ENCODE measurements around the gene GMPS.

GMPS gene

GRCh38 chr3:155891321-155891720 lies 20.9 kb downstream of the GMPS start:
- no peaks in the 10 kb centered on the region for H3K36me3 ChIP-seq (ENCODE audit: control insufficient read depth, insufficient read depth, low read length)
- no peak for DNase-seq (ENCODE audit: low read depth, low spot score)

GRCh38 chr3:155895379-155895900 lies 25.0 kb downstream of the GMPS start:
- WGBS (ENCODE audit: insufficient coverage, insufficient read length), result no CpG with 5 or more reads among the region's 7 CpGs
- no peak overlapping the region for H3K27ac ChIP-seq (ENCODE audit: low read length)
- no peaks in the 10 kb centered on the region for H3K9me3 ChIP-seq (ENCODE audit: control insufficient read depth, insufficient read depth, low read length)
- DNase-seq (ENCODE audit: low read depth, low spot score), result no peak
- H3K36me3 ChIP-seq (ENCODE audit: control insufficient read depth, insufficient read depth, low read length), result peaks cover 4% of the 10 kb centered on the region; the same call in 1 of the 2 replicates
- H3K27me3 ChIP-seq (ENCODE audit: control insufficient read depth, insufficient read depth, low read length), result no peaks in the 10 kb centered on the region
- H3K4me1 ChIP-seq (ENCODE audit: control insufficient read depth, insufficient read depth, low read length), result no peaks in the 10 kb centered on the region
- H3K4me3 ChIP-seq (ENCODE audit: low read length), result no peak overlapping the region

More at GRCh38 chr3:155891321-155891720, 20.9 kb downstream of the GMPS start:
- no peak overlapping the region for H3K27ac ChIP-seq (ENCODE audit: low read length)
- H3K4me1 ChIP-seq (ENCODE audit: control insufficient read depth, insufficient read depth, low read length), result no peaks in the 10 kb centered on the region
- no peaks in the 10 kb centered on the region for H3K27me3 ChIP-seq (ENCODE audit: control insufficient read depth, insufficient read depth, low read length)
- H3K4me3 ChIP-seq (ENCODE audit: low read length), result no peak overlapping the region
- H3K9me3 ChIP-seq (ENCODE audit: control insufficient read depth, insufficient read depth, low read length), result no peaks in the 10 kb centered on the region
- WGBS (ENCODE audit: insufficient coverage, insufficient read length), result no CpG with 5 or more reads among the region's 5 CpGs

- no peaks in the 10 kb centered on the region for H3K27me3 ChIP-seq (ENCODE audit: control insufficient read depth, insufficient read depth, low read length)
- peaks cover 2% of the 10 kb centered on the region; the same call in 1 of the 2 replicates for H3K36me3 ChIP-seq (ENCODE audit: control insufficient read depth, insufficient read depth, low read length)
- no peak for DNase-seq (ENCODE audit: low read depth, low spot score)
- H3K27ac ChIP-seq (ENCODE audit: low read length), result no peak overlapping the region
- WGBS (ENCODE audit: insufficient coverage, insufficient read length), result no CpG with 5 or more reads among the region's 1 CpG
- H3K4me1 ChIP-seq (ENCODE audit: control insufficient read depth, insufficient read depth, low read length), result no peaks in the 10 kb centered on the region
- no peaks in the 10 kb centered on the region for H3K9me3 ChIP-seq (ENCODE audit: control insufficient read depth, insufficient read depth, low read length)
- no peak overlapping the region for H3K4me3 ChIP-seq (ENCODE audit: low read length)
Measured at GRCh38 chr3:155906900-155907299, 36.5 kb downstream of the GMPS start.

GRCh38 chr3:155908086-155908485 lies 37.6 kb downstream of the GMPS start:
- Histone ChIP-seq H3K27me3 (ENCODE audit: control insufficient read depth, insufficient read depth, low read length) (no peaks in the 10 kb centered on the region), H3K36me3 (ENCODE audit: control insufficient read depth, insufficient read depth, low read length) (peaks cover 2% of the 10 kb centered on the region; the same call in 1 of the 2 replicates), H3K9me3 (ENCODE audit: control insufficient read depth, insufficient read depth, low read length) (no peaks in the 10 kb centered on the region), H3K27ac (ENCODE audit: low read length) (no peak overlapping the region), H3K4me1 (ENCODE audit: control insufficient read depth, insufficient read depth, low read length) (no peaks in the 10 kb centered on the region), H3K4me3 (ENCODE audit: low read length) (no peak overlapping the region)
- no peak for DNase-seq (ENCODE audit: low read depth, low spot score)
- WGBS (ENCODE audit: insufficient coverage, insufficient read length), result no CpG with 5 or more reads among the region's 4 CpGs

- Histone ChIP-seq H3K27me3 (ENCODE audit: control insufficient read depth, insufficient read depth, low read length) (no peaks in the 10 kb centered on the region), H3K36me3 (ENCODE audit: control insufficient read depth, insufficient read depth, low read length) (peaks cover 2% of the 10 kb centered on the region; the same call in 1 of the 2 replicates), H3K4me1 (ENCODE audit: control insufficient read depth, insufficient read depth, low read length) (no peaks in the 10 kb centered on the region), H3K27ac (ENCODE audit: low read length) (no peak overlapping the region), H3K4me3 (ENCODE audit: low read length) (no peak overlapping the region), H3K9me3 (ENCODE audit: control insufficient read depth, insufficient read depth, low read length) (no peaks in the 10 kb centered on the region)
- DNase-seq (ENCODE audit: low read depth, low spot score), result no peak
Measured at GRCh38 chr3:155908605-155909004, 38.2 kb downstream of the GMPS start.

GRCh38 chr3:155912090-155912489 lies 41.6 kb downstream of the GMPS start:
- H3K4me3 ChIP-seq (ENCODE audit: low read length), result no peak overlapping the region
- H3K27ac ChIP-seq (ENCODE audit: low read length), result no peak overlapping the region
- peaks cover 4% of the 10 kb centered on the region; the same call in 1 of the 2 replicates for H3K36me3 ChIP-seq (ENCODE audit: control insufficient read depth, insufficient read depth, low read length)
- no peaks in the 10 kb centered on the region for H3K9me3 ChIP-seq (ENCODE audit: control insufficient read depth, insufficient read depth, low read length)
- no peaks in the 10 kb centered on the region for H3K27me3 ChIP-seq (ENCODE audit: control insufficient read depth, insufficient read depth, low read length)
- H3K4me1 ChIP-seq (ENCODE audit: control insufficient read depth, insufficient read depth, low read length), result no peaks in the 10 kb centered on the region
- DNase-seq (ENCODE audit: low read depth, low spot score), result no peak

- Histone ChIP-seq H3K27me3 (ENCODE audit: control insufficient read depth, insufficient read depth, low read length) (no peaks in the 10 kb centered on the region), H3K4me1 (ENCODE audit: control insufficient read depth, insufficient read depth, low read length) (no peaks in the 10 kb centered on the region), H3K4me3 (ENCODE audit: low read length) (no peak overlapping the region), H3K9me3 (ENCODE audit: control insufficient read depth, insufficient read depth, low read length) (no peaks in the 10 kb centered on the region), H3K36me3 (ENCODE audit: control insufficient read depth, insufficient read depth, low read length) (peaks cover 4% of the 10 kb centered on the region; the same call in 1 of the 2 replicates), H3K27ac (ENCODE audit: low read length) (no peak overlapping the region)
- DNase-seq (ENCODE audit: low read depth, low spot score), result no peak
- whole genome bisulfite sequencing (ENCODE audit: insufficient coverage, insufficient read length), result no CpG with 5 or more reads among the region's 1 CpG
Measured at GRCh38 chr3:155912579-155913190, 42.2 kb downstream of the GMPS start.

GRCh38 chr3:155917781-155918180 lies 47.3 kb downstream of the GMPS start:
- H3K9me3 ChIP-seq (ENCODE audit: control insufficient read depth, insufficient read depth, low read length), result no peaks in the 10 kb centered on the region
- H3K36me3 ChIP-seq (ENCODE audit: control insufficient read depth, insufficient read depth, low read length), result peaks cover 2% of the 10 kb centered on the region; the same call in 1 of the 2 replicates
- no peak overlapping the region for H3K4me3 ChIP-seq (ENCODE audit: low read length)
- no CpG with 5 or more reads among the region's 1 CpG for WGBS (ENCODE audit: insufficient coverage, insufficient read length)
- no peak overlapping the region for H3K27ac ChIP-seq (ENCODE audit: low read length)
- no peaks in the 10 kb centered on the region for H3K27me3 ChIP-seq (ENCODE audit: control insufficient read depth, insufficient read depth, low read length)
- DNase-seq (ENCODE audit: low read depth, low spot score), result no peak
- no peaks in the 10 kb centered on the region for H3K4me1 ChIP-seq (ENCODE audit: control insufficient read depth, insufficient read depth, low read length)

- no peak overlapping the region for H3K27ac ChIP-seq (ENCODE audit: low read length)
- H3K36me3 ChIP-seq (ENCODE audit: control insufficient read depth, insufficient read depth, low read length), result peaks cover 2% of the 10 kb centered on the region; the same call in 1 of the 2 replicates
- H3K27me3 ChIP-seq (ENCODE audit: control insufficient read depth, insufficient read depth, low read length), result no peaks in the 10 kb centered on the region
- no peak overlapping the region for H3K4me3 ChIP-seq (ENCODE audit: low read length)
- H3K9me3 ChIP-seq (ENCODE audit: control insufficient read depth, insufficient read depth, low read length), result no peaks in the 10 kb centered on the region
- no peaks in the 10 kb centered on the region for H3K4me1 ChIP-seq (ENCODE audit: control insufficient read depth, insufficient read depth, low read length)
- DNase-seq (ENCODE audit: low read depth, low spot score), result no peak
Measured at GRCh38 chr3:155919728-155920127, 49.3 kb downstream of the GMPS start.

GRCh38 chr3:155921486-155921885 lies 51.0 kb downstream of the GMPS start:
- no peaks in the 10 kb centered on the region for H3K4me1 ChIP-seq (ENCODE audit: control insufficient read depth, insufficient read depth, low read length)
- WGBS (ENCODE audit: insufficient coverage, insufficient read length), result no CpG with 5 or more reads among the region's 2 CpGs
- no peaks in the 10 kb centered on the region for H3K27me3 ChIP-seq (ENCODE audit: control insufficient read depth, insufficient read depth, low read length)
- H3K9me3 ChIP-seq (ENCODE audit: control insufficient read depth, insufficient read depth, low read length), result no peaks in the 10 kb centered on the region
- H3K4me3 ChIP-seq (ENCODE audit: low read length), result no peak overlapping the region
- H3K36me3 ChIP-seq (ENCODE audit: control insufficient read depth, insufficient read depth, low read length), result no peaks in the 10 kb centered on the region; the same call in 1 of the 2 replicates
- H3K27ac ChIP-seq (ENCODE audit: low read length), result no peak overlapping the region
- DNase-seq (ENCODE audit: low read depth, low spot score), result no peak

- Histone ChIP-seq H3K4me1 (ENCODE audit: control insufficient read depth, insufficient read depth, low read length) (no peaks in the 10 kb centered on the region), H3K27me3 (ENCODE audit: control insufficient read depth, insufficient read depth, low read length) (no peaks in the 10 kb centered on the region), H3K4me3 (ENCODE audit: low read length) (no peak overlapping the region), H3K36me3 (ENCODE audit: control insufficient read depth, insufficient read depth, low read length) (peaks cover 2% of the 10 kb centered on the region; the same call in 1 of the 2 replicates), H3K27ac (ENCODE audit: low read length) (no peak overlapping the region), H3K9me3 (ENCODE audit: control insufficient read depth, insufficient read depth, low read length) (no peaks in the 10 kb centered on the region)
- DNase-seq (ENCODE audit: low read depth, low spot score), result no peak
- WGBS (ENCODE audit: insufficient coverage, insufficient read length), result no CpG with 5 or more reads among the region's 2 CpGs
Measured at GRCh38 chr3:155934230-155934629, 63.8 kb downstream of the GMPS start.
